ENCODE results near the gene MAGI3. TPM values are rescaled to one million over a fixed set of nuclear protein-coding genes. Genes with fewer than 3 reads are reported as not detected.
A peak's percentile ranks its signal among the peaks of the same experiment; 100 is the strongest.

MAGI3 gene
- polyA plus RNA-seq, 1 donor from 2014 or later = 10.8 TPM

DNA sequence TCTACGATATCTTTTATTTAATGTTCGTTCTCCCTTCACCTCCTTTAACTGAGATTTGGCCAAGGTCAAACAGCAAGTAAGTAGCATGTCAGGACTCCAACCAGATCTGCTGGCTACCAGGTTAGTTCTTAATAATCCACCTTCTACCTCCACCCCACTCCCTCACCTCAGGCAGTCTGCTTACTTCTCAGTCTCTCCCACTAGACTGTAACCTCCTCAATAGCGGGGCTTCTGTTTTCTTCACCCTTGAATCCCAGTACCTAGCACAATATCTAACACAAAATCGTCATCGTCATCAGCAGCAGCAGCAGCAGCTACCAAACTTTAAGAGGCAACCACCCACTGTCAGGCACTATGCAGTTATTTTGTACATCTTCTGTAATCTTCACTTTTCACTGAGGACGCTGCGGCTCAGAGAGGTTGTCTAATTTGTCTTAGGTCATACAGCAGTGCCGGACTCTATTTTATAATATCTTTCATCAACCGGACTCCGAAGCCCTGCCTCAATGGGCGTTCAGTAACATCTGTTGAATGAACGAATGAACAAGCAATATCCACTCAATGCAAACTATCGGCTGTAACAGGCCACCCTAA is 859 bp upstream of the MAGI3 start:
- Histone ChIP-seq H3K36me3 (ENCODE audit: insufficient read depth, low read length) (no peaks in the 10 kb centered on the region), H3K4me3 (ENCODE audit: low read length) (peak overlapping the region; percentile 86), H3F3A (ENCODE audit: insufficient read depth, low read length, poor library complexity, severe bottlenecking) (no peaks in the 10 kb centered on the region), H3K9me2 (ENCODE audit: insufficient read depth, low read length) (no peaks in the 10 kb centered on the region), H2AFZ (ENCODE audit: low read depth, low read length) (peak overlapping the region; percentile 79), H3K4me2 (ENCODE audit: low read length) (peak overlapping the region; percentile 83), H3K27me3 (ENCODE audit: insufficient read depth, low read depth, low read length) (no peaks in the 10 kb centered on the region), H3K79me2 (replicated peaks; ENCODE audit: insufficient read depth, low read length) (peaks cover 31% of the 10 kb centered on the region), H3K9ac (ENCODE audit: low read length) (peak overlapping the region; percentile 18), H4K20me1 (ENCODE audit: insufficient read depth) (peaks cover 4% of the 10 kb centered on the region), H3K27ac (ENCODE audit: low read length) (no peak overlapping the region), H3K9me3 (ENCODE audit: low read length) (no peaks in the 10 kb centered on the region)
- no peak for TF ChIP-seq POLR2AphosphoS5 (IDR thresholded peaks at IDR 0.05)
- no peak for TF ChIP-seq SMC3 (conservative IDR thresholded peaks at IDR 0.05; ENCODE audit: poor library complexity)
- no peak for TF ChIP-seq RAD21 (conservative IDR thresholded peaks at IDR 0.05)
- TF ChIP-seq CTCF (IDR thresholded peaks at IDR 0.05; ENCODE audit: poor library complexity, severe bottlenecking) = no peak
- no peak for TF ChIP-seq REST (IDR thresholded peaks at IDR 0.05; ENCODE audit: borderline replicate concordance)
- no peak for TF ChIP-seq MXI1 (conservative IDR thresholded peaks at IDR 0.05; ENCODE audit: poor library complexity, severe bottlenecking)
- TF ChIP-seq EZH2 (IDR thresholded peaks at IDR 0.05; ENCODE audit: borderline replicate concordance, insufficient read depth, low read length, poor library complexity, severe bottlenecking) = no peak
- no peak for TF ChIP-seq TAF1 (IDR thresholded peaks at IDR 0.05; ENCODE audit: low read depth)
- TF ChIP-seq EP300 (conservative IDR thresholded peaks at IDR 0.05; ENCODE audit: poor library complexity, severe bottlenecking) = no peak

GRCh38 chr1:113390871-113391648 is 745 bp downstream of the MAGI3 start:
- peak overlapping the region; percentile 75 for H3K27ac ChIP-seq (ENCODE audit: low read length)
- no peaks in the 10 kb centered on the region for H3K9me3 ChIP-seq (ENCODE audit: low read length)
- H3K36me3 ChIP-seq (ENCODE audit: insufficient read depth, low read length) = no peaks in the 10 kb centered on the region
- peak overlapping the region; percentile 30 for H2AFZ ChIP-seq (ENCODE audit: low read depth, low read length)
- H3K79me2 ChIP-seq (replicated peaks; ENCODE audit: insufficient read depth, low read length) = peaks cover 47% of the 10 kb centered on the region
- TF ChIP-seq MXI1 (conservative IDR thresholded peaks at IDR 0.05; ENCODE audit: poor library complexity, severe bottlenecking) (no peak), REST (IDR thresholded peaks at IDR 0.05; ENCODE audit: borderline replicate concordance) (no peak), RAD21 (conservative IDR thresholded peaks at IDR 0.05) (no peak), SMC3 (conservative IDR thresholded peaks at IDR 0.05; ENCODE audit: poor library complexity) (no peak), TAF1 (IDR thresholded peaks at IDR 0.05; ENCODE audit: low read depth) (no peak), POLR2AphosphoS5 (IDR thresholded peaks at IDR 0.05) (peak; percentile 23), CTCF (IDR thresholded peaks at IDR 0.05; ENCODE audit: poor library complexity, severe bottlenecking) (peak; percentile 34), EP300 (conservative IDR thresholded peaks at IDR 0.05; ENCODE audit: poor library complexity, severe bottlenecking) (peak; percentile 13), EZH2 (IDR thresholded peaks at IDR 0.05; ENCODE audit: borderline replicate concordance, insufficient read depth, low read length, poor library complexity, severe bottlenecking) (no peak)
- peaks cover 4% of the 10 kb centered on the region for H4K20me1 ChIP-seq (ENCODE audit: insufficient read depth)
- peak overlapping the region; percentile 76 for H3K4me2 ChIP-seq (ENCODE audit: low read length)
- no peaks in the 10 kb centered on the region for H3K9me2 ChIP-seq (ENCODE audit: insufficient read depth, low read length)
- H3K4me3 ChIP-seq (ENCODE audit: low read length) = peak overlapping the region; percentile 86
- no peaks in the 10 kb centered on the region for H3F3A ChIP-seq (ENCODE audit: insufficient read depth, low read length, poor library complexity, severe bottlenecking)
- H3K27me3 ChIP-seq (ENCODE audit: insufficient read depth, low read depth, low read length) = no peaks in the 10 kb centered on the region
- peak overlapping the region; percentile 84 for H3K9ac ChIP-seq (ENCODE audit: low read length)

All from neural cell (in vitro differentiated cells).